Lower leg skin (tissue), 4 donors: ENCODE data around the gene ZHX3. TPM values are rescaled to one million over a fixed set of nuclear protein-coding genes. Genes with fewer than 3 reads are reported as not detected.

ENCODE experiments used
- DNase-seq, 2 donors: peaks; one replicate each; pipeline ENCODE4 v3.0.0-alpha.2; 2019; ENCODE audit warnings: low spot score in 2 of 2
- H3K4me3 ChIP-seq: fragments of 200-600 bp; sonication (generic); 2 replicates; pipeline ENCODE4 v1.5.1; 2017; ENCODE audit warnings: mild to moderate bottlenecking, low read depth; ENCODE audit not compliant: poor library complexity, severe bottlenecking
- CTCF ChIP-seq, 3 donors: fragments of 450-650 bp; IDR thresholded peaks; one replicate each; pipeline ENCODE4 v1.5.1; 2016; ENCODE audit warnings: antibody characterized with exemption in 3 of 3, mild to moderate bottlenecking in 3 of 3, moderate library complexity in 2 of 3
- POLR2A ChIP-seq, 2 donors: fragments of 450-650 bp; IDR thresholded peaks; one replicate each; pipeline ENCODE4 v1.6.1; 2016 to 2017; ENCODE audit warnings: antibody characterized with exemption in 2 of 2, mild to moderate bottlenecking in 1 of 2, moderate library complexity in 1 of 2
- WGBS, 2 donors: methylation state at CpG; one replicate each; pipeline ENCODE4 v1.1.5; 2018; 5-methylcytosine and 5-hydroxymethylcytosine counted together
- intact Hi-C: fragments of 100-400 bp; cut with DNase I; formaldehyde crosslinking; loops from one replicate; pipeline ENCODE4 v1.15.0; 2023; ENCODE audit warnings: low total_unique reads
- total RNA-seq, 4 donors: library from RNA; depleted of rRNA; stranded (reverse); fragments of >200 nt; gene quantifications; one replicate each; pipeline ENCODE4 v1.1.0, GENCODE V29; 2016

The ZHX3 gene
- total RNA-seq, 4 donors from 2014 or later: 19.3 to 33.1 (median 25.5) TPM

GRCh38 chr20:41261790-41262717, 55.5 kb downstream of the ZHX3 start:
- 62 to 86% methylated on average over 2 of the region's 2 CpGs for WGBS, 2 donors
- no peak for DNase-seq
- intact Hi-C loops: no loop called here
- no peak for TF ChIP-seq CTCF (IDR thresholded peaks at IDR 0.05)
- TF ChIP-seq POLR2A (IDR thresholded peaks at IDR 0.05): no peak
- H3K4me3 ChIP-seq: no peak overlapping the region

GRCh38 chr20:41261260-41261659, 56.3 kb downstream of the ZHX3 start:
- intact Hi-C loops: no loop called here
- DNase-seq: no peak
- H3K4me3 ChIP-seq: no peak overlapping the region
- TF ChIP-seq CTCF (IDR thresholded peaks at IDR 0.05) (no peak), POLR2A (IDR thresholded peaks at IDR 0.05) (no peak)

- intact Hi-C loops: no loop called here
- no peak for DNase-seq
- TF ChIP-seq POLR2A (IDR thresholded peaks at IDR 0.05) (no peak), CTCF (IDR thresholded peaks at IDR 0.05) (no peak)
- WGBS, 2 donors: 69 to 75% methylated on average over 1 of the region's 1 CpG
- no peak overlapping the region for H3K4me3 ChIP-seq
These were observed 56.8 kb downstream of the ZHX3 start for GRCh38 chr20:41260734-41261220.

GRCh38 chr20:41259309-41259708, 58.2 kb downstream of the ZHX3 start:
- intact Hi-C loops: no loop called here
- no peak overlapping the region for H3K4me3 ChIP-seq
- no peak for DNase-seq
- TF ChIP-seq CTCF (IDR thresholded peaks at IDR 0.05) (no peak), POLR2A (IDR thresholded peaks at IDR 0.05) (no peak)

GRCh38 chr20:41258474-41258873, 59.1 kb downstream of the ZHX3 start:
- intact Hi-C loops: no loop called here
- WGBS, 2 donors: 86 to 89% methylated on average over 3 of the region's 3 CpGs
- DNase-seq: no peak
- TF ChIP-seq POLR2A (IDR thresholded peaks at IDR 0.05) (no peak), CTCF (IDR thresholded peaks at IDR 0.05) (no peak)
- H3K4me3 ChIP-seq: no peak overlapping the region
